Measurements from ENCODE around the gene PEX14.

PEX14 gene

DNA sequence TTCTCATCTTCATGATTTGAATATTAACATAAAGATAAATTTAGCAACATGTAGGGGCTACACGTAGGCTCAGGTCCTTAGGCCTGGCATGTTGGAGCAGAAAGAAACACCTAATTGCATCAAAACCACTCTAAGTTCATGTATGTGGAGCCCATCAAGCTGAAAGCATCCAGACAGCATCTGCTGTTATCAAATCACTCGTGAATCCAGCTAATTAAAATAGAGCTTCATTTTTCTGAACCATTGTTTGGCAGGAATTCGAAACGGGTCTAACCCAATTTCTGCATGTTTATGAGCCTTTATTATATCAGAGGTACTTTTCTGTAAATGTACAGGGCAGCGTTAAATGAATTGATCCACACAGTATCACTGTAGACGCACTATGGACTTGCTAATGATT is 45.7 kb downstream of the PEX14 start:
- DNase-seq (ENCODE audit: low read depth): no peak

DNA sequence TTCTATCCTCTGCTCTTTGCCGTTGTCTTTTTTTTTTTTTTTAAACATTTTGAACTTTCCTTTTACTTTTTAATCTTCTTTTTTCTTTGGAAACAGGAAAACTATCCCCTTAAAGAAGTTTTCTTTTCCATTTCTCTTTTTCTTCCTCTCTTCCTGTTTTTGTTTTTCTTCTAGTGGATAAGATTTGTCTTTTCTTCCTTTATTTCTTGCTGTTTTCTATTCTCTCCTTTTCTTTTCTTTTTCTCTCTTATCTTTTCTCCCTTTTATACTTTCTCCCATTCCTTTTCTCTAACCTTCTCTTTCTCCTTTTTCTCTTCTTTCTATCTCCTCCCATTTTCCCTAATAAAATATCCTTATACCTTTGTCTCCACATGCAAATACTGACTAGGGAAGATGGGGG is 46.2 kb downstream of the PEX14 start:
- DNase-seq (ENCODE audit: low read depth): no peak

- DNase-seq (ENCODE audit: low read depth): no peak
Observed at GRCh38 chr1:10521537-10522157, 46.9 kb downstream of the PEX14 start.

DNA sequence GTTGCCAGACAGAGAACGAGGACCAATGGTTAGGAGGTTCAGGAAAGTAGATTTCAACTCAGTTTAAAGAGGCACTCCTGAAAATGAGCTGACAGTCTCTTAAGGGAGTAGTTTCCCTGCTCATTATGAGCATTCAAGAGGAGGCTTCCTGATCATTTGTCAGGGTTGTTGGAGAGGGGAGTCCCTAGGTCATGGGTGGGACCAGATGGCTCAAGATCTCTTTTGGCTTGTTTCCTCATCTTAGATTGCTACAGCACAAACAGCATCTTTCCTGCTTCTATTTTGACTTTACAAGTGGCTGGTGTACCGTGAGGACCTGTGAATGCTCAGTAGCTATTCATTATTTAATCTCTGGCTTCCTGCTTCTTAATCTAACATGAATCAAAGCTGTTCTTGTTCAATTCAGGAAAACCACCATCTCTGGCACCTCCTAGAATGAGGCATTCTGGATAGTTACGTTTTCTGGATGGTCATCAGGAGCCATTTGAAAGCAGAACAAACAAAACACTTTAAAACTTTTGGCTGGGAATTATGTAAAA is 47.6 kb downstream of the PEX14 start:
- DNase-seq (ENCODE audit: low read depth): no peak

- DNase-seq (ENCODE audit: low read depth): no peak
Observed at GRCh38 chr1:10525208-10525607, 50.5 kb downstream of the PEX14 start.

DNA sequence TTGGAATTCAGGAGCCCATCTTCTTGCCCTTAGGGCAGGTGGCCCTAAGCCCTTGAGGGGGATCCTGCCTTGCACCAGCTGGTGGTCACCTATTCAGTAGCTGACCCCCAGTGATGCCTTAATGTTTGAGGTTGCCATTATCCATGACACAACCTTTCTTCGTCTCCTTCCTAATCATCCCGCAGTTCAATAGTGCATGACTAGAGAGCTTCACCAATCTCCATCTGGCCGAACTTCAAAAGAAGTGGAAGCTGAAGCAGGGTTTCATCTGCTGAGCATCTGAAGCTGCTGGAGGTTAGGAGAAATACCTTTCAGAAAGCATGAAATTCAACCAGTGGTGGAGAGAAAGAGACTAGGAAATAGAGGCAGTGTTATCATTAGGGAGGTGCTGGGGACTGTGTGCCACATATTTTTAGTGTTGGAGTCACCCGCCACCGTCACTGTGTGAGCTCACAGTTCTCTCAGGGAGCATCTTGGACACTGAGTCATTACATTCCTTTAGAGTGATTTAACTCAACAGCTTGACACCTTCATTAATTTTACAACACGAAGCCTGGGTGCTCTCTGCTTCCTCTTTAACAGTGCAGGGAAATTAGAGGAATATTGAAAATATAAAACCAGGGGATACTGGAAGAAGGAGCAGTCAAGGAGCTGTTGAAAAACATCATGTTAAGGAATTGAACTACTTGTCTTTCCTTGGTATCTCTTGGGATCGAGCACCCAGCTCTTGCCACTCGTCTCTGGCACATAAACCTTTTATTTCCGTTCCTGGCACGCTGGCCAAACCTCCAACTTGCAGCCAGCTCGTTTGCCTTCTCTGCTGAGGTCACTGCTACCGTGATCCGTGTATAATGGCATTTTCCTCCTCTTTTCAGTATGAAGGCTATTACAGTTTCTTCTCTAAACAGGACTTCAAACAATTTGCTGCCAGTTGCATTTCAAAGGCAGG is 53.6 kb downstream of the PEX14 start:
- no peak for DNase-seq (ENCODE audit: low read depth)

DNA sequence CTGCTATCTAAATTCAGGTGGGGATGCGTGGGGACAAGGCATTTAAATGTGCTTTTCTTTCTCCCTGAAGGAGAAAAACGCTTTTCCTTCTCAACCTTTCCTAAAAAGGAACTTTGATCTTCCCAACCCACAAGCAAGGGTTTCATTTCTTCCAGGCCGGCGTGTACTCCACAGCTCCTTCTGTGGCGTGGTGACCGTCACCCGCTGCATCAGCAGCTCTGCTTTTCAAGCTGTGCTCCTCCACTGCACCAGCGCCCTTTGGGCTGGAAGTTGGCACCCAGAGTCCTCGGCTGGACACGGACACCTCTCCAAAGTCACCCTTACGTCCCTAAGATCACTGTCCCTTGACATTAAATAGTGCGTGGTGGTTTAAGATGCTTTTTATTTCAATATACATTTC is 54.3 kb downstream of the PEX14 start:
- no peak for DNase-seq (ENCODE audit: low read depth)

GRCh38 chr1:10529765-10530164 is 55.0 kb downstream of the PEX14 start:
- DNase-seq (ENCODE audit: low read depth): no peak

DNA sequence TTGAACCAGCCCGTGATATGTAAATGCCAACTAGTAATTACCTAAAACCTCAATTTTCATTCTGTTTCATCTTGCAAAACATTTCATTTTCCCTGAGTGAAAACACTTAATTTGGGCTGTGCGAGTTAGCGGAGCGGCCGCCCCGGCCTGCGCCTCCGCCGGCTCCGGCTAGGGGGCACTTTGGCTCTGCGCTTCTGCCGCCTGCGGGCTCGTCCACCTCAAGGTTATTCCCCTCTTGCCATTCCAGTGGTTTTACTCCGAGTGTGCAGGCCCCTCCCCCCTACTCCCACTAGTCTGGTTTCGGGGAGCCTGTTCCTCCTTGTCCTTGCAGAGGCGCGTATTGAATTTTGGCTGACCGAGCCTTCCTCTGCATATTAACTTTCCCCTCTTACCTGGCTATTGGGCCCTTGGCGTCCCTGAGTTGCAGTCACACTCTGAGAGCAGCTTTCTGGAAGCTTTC is 55.6 kb downstream of the PEX14 start:
- no peak for DNase-seq (ENCODE audit: low read depth)

DNA sequence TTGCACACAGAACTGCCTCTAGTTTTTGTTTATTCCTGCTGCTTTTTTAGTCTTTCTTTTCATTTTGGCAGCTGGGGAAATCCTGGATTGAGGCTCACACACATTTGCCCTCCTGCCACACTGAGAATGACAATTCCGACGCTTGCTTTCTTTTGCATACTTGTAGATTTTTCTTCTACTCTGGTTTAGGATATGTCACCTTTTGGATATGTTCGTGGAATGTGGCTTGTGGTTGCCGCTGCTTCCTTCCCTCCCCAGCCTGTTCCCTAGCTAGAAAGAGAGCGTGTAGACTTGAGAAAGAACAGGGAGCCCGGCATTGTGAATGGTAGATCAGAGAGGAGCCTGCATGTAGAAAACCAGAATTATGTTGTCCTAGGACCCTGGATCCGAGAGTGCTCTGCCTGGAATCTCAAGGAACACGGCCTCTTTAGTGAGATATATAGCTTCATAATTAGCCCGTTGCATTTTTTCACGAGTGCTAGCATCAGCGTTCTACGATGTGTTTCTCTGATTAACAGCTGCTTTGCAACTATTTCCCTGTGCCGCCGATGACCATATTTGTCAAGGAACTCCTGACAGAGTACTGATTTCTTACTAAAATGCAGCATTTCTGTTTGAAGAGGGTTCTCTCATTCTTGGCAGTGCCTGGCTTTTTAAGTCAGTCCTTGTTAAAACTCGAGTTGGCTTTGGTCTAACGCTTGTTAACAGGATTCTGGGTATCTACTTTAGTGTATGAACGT is 56.2 kb downstream of the PEX14 start:
- DNase-seq (ENCODE audit: low read depth): no peak

DNA sequence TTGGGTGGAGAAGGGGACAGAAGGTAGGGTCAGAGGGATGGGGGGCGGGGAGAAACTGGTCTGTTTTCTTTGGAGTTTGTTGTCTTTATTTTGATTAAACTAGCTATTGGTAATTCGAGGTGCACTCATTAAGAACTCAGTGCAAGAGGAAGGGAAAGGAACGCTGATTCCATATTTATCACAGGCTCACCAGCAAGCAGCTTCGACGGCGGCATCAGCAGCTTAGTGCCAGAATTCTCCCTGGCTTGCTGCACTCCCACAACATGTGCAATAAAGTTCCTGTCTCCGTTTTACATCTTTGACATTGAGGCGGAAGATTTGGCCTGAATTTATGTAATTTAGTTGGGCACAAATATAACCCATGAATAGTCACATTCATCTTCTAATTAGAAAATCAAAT is 57.6 kb downstream of the PEX14 start:
- DNase-seq (ENCODE audit: low read depth): no peak

DNA sequence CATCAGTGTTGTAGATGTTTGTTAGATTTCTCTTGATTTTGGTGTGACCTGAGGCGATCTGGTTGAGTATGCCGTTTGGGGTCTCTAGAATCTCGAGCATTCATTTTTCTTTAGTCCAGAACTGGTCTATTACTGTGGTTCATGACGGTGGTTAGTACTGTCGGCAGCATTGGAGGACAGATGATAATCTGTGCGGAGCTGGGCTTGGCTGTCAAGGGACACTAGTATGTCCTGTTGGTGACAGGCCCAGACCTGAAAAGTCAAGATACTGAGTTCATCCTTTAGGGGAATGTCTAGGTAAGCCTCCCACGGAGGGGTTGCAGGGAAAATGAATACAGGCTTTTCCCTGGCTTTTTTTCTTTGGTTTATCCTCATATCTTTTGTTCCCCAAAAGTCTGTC is 59.8 kb downstream of the PEX14 start:
- no peak for DNase-seq (ENCODE audit: low read depth)

DNA sequence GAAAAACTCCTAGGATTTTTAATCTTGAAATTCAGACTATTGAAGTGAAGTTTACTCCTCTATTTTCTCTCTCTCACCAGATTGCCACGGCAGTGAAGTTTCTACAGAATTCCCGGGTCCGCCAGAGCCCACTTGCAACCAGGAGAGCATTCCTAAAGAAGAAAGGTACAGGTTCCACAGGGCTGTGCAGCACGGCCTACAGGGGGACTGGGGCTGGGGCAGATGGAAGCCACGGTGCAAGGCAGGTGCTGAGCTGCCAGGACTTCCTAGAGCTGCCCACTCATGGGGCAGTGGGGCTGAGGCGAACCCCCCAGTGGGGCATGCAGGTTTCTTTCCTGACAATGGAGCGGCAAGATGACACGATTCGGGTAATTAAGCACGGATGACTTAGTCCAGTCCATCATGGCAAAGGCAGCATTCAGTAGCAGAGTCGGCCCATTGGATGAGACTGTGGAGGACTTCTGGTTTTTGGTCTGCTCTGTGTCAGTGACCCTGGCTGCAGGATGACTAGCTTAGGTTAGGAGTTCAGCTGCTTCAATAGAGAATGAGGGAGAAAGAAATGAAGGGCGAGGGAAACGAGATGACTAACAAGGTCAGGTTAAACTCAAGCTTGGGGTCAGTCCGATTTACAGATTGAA is 61.5 kb downstream of the PEX14 start:
- no peak for DNase-seq (ENCODE audit: low read depth)

- DNase-seq (ENCODE audit: low read depth): no peak
Observed at GRCh38 chr1:10537082-10537766, 62.5 kb downstream of the PEX14 start.

DNA sequence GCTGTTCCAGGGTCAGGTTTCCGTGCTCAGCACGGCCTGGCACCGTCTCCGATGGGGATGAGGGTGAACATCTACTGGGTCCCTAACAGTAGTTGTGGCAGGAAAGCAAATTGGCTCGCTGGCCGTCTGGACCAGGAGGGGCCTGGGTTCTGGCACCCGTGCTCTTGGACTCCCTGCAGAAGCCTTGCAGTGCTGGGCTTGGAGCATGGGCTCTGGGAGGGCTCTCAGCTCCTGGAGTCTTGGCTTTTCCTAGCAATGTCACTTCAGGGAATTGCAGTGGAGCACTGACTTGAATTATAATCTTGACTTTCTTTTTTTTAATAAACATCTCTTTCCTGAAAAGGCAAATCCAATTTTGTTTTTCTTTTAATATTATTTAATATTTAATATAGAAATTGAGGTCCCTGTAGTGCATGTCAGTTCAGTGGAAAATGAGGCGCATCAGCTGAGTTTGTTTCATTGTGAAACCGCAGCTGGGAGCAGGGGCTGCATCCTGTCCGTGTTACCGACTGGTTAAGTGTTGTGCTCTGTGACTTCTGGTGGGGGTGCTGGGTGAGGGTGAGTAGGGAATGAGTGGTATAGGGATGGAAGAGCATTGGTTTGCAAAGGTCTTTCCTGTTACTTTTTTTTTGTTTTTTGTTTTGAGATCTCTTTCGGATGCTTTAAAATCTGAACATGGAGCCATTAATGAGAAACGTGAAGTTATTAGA is 64.1 kb downstream of the PEX14 start:
- no peak for DNase-seq (ENCODE audit: low read depth)

- no peak for DNase-seq (ENCODE audit: low read depth)
Observed at GRCh38 chr1:10539411-10540043, 64.8 kb downstream of the PEX14 start.

DNA sequence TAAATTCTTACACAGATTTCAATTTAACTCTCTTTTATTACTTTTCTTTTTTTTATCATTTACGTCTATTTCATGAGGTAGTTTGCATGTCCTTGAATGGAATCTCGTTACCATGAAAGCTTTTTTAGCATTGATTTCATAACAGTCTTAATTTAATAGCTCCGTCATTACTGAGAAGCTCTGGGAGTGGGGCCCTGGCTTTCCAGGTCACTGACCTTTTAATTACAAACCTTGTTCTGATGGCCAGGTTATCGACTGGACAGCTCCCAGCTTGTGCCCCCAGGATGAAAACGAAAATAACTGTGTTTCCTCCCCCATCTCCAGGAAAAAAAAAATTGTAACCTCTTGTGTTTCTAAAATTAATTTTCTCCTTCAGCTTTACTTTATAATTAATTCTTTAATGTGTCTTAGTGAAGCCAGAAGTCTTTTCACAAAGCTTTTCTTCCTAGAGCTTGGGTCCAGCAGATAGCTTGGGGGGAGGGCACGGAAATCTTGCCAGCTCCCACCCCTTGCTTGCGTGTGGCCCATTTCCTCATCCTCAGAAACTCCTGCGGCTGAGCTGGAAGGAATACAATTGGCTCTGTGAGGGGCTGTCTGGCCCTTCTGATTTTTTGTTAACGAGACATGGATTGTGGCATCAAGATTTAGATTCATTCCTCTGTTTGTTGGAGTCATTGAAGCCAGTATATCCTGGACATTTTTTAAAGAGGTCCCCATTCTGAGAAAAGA is 65.7 kb downstream of the PEX14 start:
- DNase-seq (ENCODE audit: low read depth): no peak

GRCh38 chr1:10541286-10541685 is 66.5 kb downstream of the PEX14 start:
- DNase-seq (ENCODE audit: low read depth): no peak

DNA sequence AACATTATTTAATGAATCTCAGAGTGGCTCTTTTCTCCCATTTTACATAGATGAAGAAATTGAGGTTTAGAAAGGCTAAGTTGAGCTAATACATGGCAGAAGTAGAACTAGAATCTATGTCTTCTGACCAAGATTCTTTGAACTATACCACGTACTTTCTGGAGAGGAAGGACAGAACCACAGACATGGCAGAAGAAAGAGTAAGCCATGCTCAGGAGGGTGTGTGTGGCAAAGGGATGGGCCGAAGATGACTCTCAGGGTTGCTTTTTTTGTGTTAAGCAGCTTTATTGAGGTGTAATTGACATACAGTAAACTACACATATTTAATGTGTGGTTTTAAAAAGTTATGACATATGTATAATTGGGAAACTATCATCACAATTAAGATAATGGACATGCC is 69.5 kb downstream of the PEX14 start:
- no peak for DNase-seq (ENCODE audit: low read depth)

GRCh38 chr1:10546896-10547295 is 72.1 kb downstream of the PEX14 start:
- no peak for DNase-seq (ENCODE audit: low read depth)
